T-helper 2 cell treated with Interferon-gamma antibody and Interleukin-4, amounts not matched to agents 100 ng/mL and 5 ng/mL, for 36 hours (primary cell): ENCODE data around the gene SLC35E2B. TPM values are rescaled to one million over a fixed set of nuclear protein-coding genes. Genes with fewer than 3 reads are reported as not detected.
"Not testable (repeated sequence)": the region's sequence is repeated elsewhere in the genome, so short reads cannot be mapped to it uniquely, and the experiment has no call there.

ENCODE experiments used
- intact Hi-C: fragments of 100-400 bp; cut with micrococcal nuclease; formaldehyde crosslinking; loops from one replicate; pipeline ENCODE4 v1.15.1; 2023
- total RNA-seq: library from RNA; stranded (reverse); gene quantifications from 2 replicates; pipeline ENCODE4 v1.2.3, GENCODE V29; 2022

SLC35E2B gene
- total RNA-seq, 1 donor from 2014 or later = 54.4 TPM

GRCh38 chr1:1677718-1678580 is 14.6 kb downstream of the SLC35E2B start:
- intact Hi-C loops = no loop called here

DNA sequence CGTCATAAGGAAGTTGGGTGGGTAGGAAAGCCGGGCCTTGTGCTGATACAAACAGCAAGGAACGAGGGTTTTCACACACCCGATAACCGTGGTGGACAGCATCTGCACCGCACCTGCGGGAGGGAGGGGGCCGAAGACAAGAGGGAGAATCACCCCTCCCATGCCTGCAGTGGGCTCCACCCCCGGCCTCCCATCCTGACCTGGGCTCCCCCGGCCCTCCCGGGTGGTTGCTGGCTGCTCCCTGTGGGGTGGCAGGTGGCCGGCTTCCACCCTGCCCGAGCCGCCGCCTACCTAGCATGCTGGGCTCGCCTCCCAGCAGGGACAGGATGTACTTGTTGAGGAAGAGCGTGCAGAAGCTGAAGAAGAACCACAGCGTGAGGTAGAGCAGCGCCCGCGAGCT is 16.5 kb downstream of the SLC35E2B start:
- intact Hi-C loops = not testable (repeated sequence)

DNA sequence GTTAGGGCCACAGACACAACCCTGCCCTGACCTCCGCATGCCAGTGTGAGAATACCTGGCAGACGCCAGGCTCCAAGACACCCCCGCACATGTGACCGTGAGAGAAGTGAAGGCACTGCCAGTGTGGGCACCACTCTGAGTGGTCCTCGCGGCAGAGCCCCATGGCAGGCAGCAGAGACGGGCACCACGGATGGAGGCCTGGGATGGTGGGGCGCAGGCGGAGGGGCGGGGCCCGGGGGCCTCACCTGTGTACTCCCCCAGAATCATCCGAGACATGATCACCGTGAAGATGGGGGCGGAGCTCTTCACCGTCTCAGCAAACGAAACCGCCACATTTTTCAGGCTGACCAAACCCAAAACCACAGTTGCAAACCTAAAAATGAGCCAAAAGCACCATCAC is 17.4 kb downstream of the SLC35E2B start:
- intact Hi-C loops = not testable (repeated sequence)

DNA sequence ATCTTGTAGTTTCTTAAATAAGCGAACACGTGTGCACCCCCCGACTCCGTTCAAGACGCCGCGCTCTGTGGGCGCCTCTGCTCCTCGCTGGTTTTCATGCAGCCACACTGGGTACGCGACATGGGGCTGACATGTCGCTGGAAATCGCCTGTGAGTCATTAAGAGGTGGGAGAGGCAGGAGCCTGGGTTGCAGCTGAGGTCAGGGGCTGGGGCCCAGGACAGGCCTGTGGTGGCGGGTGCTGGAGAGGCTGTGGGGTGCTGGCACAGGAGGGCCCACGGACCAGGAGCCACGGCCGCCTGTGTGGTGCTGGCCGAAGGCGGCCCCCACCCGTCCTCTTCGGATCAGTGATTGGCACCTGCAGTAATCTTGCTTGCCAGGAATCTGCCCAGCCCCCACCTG is 17.8 kb downstream of the SLC35E2B start:
- intact Hi-C loops = not testable (repeated sequence)

DNA sequence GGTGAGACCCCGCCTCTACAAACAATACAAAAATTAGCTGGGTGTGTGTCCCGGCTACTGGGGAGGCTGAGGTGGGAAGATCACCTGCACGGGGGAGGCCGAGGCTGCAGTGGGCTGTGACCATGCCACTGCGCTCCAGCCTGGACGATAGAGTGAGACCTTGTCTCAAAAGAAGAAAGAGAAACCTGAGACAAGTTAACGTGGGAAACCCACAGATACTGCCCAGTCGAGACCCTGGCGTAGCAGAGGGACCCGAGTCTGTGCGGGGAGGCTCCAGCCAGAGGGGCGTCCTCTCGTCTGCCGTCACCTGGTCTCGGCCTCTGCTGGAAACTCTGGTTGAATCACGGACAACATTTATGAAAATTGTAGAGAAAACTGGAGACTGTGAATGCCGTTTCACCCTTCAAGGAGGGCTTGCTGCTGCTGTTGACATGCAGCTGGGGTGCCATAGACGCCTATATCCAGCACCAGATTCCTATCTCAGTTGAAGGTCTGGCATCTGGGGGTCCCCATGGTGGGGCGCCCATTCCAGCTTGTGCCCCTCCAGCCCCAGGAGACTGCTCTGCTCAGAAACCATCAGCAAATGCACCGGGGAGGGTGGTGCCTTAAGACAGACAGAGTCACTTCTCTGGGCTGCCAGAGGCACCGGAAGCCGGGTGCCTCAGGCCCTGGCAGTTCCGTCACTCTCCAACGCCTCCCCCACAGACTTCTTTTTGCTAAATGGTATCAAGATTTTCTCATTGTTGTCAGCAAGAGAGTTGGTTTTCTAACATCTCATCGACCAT is 20.2 kb downstream of the SLC35E2B start:
- intact Hi-C loops = no loop called here

DNA sequence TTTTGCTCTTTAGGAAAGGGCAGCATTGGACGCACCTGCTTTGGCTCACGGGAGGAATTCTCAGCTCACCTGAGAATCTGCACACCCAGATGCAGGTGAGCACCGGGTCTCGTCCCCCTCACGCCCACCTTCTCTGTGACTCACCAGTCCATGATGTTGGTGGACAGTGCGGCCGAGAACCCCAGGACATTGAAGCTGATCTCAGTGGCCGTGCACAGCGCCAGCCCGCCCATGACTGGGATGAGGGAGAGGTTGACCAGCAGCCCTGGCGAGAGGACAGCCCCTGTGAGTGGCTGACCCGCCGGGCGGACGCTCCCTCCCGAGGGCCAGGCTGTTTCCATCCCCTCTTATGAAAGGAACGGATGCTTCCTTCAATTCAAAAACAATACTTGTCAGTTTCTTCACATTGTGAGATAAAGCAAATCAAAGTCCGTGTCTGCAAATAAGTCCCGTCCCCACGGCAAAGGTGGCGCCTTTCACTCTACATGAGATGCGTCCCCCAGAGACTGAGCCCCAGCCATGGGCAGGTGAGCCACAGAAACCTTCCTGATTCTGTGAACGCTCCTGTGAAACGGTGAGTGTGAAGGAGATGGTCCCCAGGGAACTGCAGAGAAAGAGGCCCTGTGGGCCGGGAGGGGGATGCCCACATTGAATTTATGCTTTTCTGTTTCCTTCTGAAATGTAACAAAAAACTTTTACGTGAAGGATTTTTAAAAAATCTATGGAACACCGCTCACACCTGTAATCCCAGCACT is 21.1 kb downstream of the SLC35E2B start:
- intact Hi-C loops = no loop called here

DNA sequence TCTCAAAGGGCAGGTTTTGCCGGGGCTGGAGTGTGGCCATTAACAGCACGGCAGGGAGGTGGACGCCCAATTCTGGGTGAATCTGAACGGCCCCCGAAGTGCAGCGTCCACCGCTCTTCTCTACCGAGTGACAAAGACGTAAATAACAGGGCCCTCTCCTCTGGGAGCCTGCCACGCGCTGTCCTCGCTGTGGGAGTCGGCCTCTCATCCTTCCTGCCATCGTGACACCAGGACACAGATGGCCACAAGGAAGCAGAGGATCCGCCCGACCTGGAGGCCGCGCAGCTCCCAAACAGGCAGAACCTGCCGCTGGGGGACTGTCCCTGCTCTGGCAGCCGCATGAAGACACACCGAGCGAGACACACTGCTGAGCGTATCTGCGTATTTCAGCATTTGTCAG is 21.7 kb downstream of the SLC35E2B start:
- intact Hi-C loops = no loop called here

- intact Hi-C loops = no loop called here
These were observed 22.8 kb downstream of the SLC35E2B start for GRCh38 chr1:1669468-1670440.

GRCh38 chr1:1666526-1666925 is 26.1 kb downstream of the SLC35E2B start:
- intact Hi-C loops = no loop called here

- intact Hi-C loops = no loop called here
These were observed 26.8 kb downstream of the SLC35E2B start for GRCh38 chr1:1665815-1666251.

DNA sequence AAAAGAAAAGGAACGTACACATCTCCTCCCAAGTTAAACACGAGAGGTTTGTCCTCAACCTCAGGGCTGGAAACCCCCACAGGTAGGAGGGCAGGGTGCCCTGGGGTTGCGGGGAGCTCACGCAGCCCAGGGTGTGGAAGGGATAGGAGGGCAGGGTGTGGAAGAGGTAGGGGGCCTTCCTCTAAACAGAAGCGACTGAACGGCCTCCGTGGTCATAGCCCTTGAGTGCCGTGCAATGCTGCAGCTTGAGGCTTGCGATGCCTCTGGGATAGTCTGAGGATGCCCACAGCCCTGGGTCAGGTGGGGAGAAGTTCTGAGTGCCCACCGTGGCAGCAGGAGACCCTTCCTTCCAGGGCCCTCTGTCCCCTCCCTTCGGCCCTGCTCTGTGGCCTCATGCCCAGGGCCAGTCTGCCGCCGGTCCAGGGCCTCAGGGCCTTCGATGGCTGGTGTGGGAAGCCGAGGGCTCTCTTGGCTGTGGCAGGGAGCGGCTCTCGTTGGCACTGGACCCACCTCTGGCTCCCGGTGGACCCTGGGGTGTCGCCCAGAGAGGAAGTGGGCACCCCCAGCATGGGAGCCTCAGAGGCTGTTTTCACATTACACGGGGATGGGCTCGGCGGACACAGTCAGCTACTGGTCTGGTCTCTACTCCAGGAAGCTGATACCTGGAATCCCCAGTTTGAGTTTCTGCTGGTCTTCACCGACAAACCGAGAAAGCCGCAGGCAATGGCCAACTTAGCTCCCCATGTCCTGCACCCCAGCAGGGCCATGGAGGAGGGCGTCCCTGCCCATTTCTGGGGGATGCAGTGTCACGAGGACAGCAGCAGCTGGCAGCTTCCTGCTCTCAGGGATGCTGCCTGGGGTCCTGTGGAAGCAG is 27.4 kb downstream of the SLC35E2B start:
- intact Hi-C loops = no loop called here

- intact Hi-C loops = not testable (repeated sequence)
These were observed 28.3 kb downstream of the SLC35E2B start for GRCh38 chr1:1664318-1664717.

GRCh38 chr1:1662830-1663560 is 29.6 kb downstream of the SLC35E2B start:
- intact Hi-C loops = not testable (repeated sequence)

- intact Hi-C loops = not testable (repeated sequence)
These were observed 30.2 kb downstream of the SLC35E2B start for GRCh38 chr1:1662392-1662791.

- intact Hi-C loops = not testable (repeated sequence)
These were observed 33.7 kb downstream of the SLC35E2B start, which contains the start of gene CDK11B for GRCh38 chr1:1658583-1659549. TSS of gene CDK11B (minus strand) at chr1:1659004. CDS start at chr1:1657485, 1,519 bp downstream.

GRCh38 chr1:1648265-1648664 is 44.3 kb downstream of the SLC35E2B start:
- intact Hi-C loops = not testable (repeated sequence)

GRCh38 chr1:1647567-1648241 is 44.9 kb downstream of the SLC35E2B start:
- intact Hi-C loops = not testable (repeated sequence)
